ENCODE measurements around the gene SMPX. TPM values are rescaled to one million over a fixed set of nuclear protein-coding genes. Genes with fewer than 3 reads are reported as not detected.
A peak's percentile ranks its signal among the peaks of the same experiment; 100 is the strongest.

Gene SMPX
- polyA plus RNA-seq, 1 donor (not counting 4 experiments of a cell fraction or from before 2014, with no cell fraction given), result not detected

DNA sequence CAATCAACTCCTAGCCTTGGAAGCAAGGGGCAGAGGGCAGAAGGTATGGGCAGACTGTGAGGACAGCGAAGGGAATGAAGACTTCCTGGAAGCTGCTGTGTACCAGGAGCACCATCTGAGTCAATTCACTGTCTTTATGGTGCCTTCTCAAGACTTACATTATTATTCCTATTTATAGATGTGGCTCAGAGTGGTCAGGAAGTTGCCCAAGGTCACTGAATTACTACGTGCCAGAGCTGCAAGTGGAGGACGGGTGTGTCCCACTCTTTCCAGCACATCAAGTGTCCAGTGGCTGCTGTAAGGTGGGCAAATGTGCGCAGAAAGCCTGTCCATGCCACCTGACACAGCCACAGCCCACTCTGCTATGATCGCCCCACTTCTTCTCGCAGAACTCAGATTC, 32.0 kb downstream of the SMPX start:
- dilution Hi-C loops (cut with MboI; ENCODE audit: extremely low pct_ligation_motif_present, low sequenced_read_pairs), result no loop called here
- no peak overlapping the region for H3K4me3 ChIP-seq (ENCODE audit: control insufficient read depth in 2 of 3, extremely low read depth in 1 of 3, insufficient read depth in 2 of 3, low read depth in 1 of 3, low read length in 3 of 3)
- no peaks in the 10 kb centered on the region for H3K36me3 ChIP-seq (ENCODE audit: control insufficient read depth in 2 of 2, extremely low read depth in 1 of 2, insufficient read depth in 2 of 2, low read length in 2 of 2)
- H3K79me2 ChIP-seq (ENCODE audit: control insufficient read depth, insufficient read depth, low read length), result no peaks in the 10 kb centered on the region
- H3K27ac ChIP-seq (ENCODE audit: control insufficient read depth, insufficient read depth, low read length), result no peak overlapping the region
- no peak overlapping the region for H3K9ac ChIP-seq (ENCODE audit: control insufficient read depth, extremely low read depth, insufficient read depth, low read length)
- H3K4me1 ChIP-seq (ENCODE audit: control insufficient read depth, extremely low read depth, insufficient read depth, low read length), result no peaks in the 10 kb centered on the region
- no peaks in the 10 kb centered on the region for H3K27me3 ChIP-seq (ENCODE audit: control insufficient read depth, extremely low read depth, insufficient read depth, low read length)
- H3K9me3 ChIP-seq (ENCODE audit: control insufficient read depth, low read depth, low read length), result no peaks in the 10 kb centered on the region
- no peak for DNase-seq (ENCODE audit: low read depth, low spot score)
- no peak for TF ChIP-seq EZH2 (IDR thresholded peaks at IDR 0.05; ENCODE audit: low read length)
- TF ChIP-seq, protein P1, sequence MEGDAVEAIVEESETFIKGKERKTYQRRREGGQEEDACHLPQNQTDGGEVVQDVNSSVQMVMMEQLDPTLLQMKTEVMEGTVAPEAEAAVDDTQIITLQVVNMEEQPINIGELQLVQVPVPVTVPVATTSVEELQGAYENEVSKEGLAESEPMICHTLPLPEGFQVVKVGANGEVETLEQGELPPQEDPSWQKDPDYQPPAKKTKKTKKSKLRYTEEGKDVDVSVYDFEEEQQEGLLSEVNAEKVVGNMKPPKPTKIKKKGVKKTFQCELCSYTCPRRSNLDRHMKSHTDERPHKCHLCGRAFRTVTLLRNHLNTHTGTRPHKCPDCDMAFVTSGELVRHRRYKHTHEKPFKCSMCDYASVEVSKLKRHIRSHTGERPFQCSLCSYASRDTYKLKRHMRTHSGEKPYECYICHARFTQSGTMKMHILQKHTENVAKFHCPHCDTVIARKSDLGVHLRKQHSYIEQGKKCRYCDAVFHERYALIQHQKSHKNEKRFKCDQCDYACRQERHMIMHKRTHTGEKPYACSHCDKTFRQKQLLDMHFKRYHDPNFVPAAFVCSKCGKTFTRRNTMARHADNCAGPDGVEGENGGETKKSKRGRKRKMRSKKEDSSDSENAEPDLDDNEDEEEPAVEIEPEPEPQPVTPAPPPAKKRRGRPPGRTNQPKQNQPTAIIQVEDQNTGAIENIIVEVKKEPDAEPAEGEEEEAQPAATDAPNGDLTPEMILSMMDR (optimal IDR thresholded peaks at IDR 0.05 in 1 of 3, IDR thresholded peaks at IDR 0.05 in 1 of 3, conservative IDR thresholded peaks at IDR 0.05 in 1 of 3; ENCODE audit: extremely low read depth in 1 of 3, insufficient read depth in 2 of 3, low read length in 3 of 3), result no peak
- no peaks in the 10 kb centered on the region for H4K20me1 ChIP-seq (ENCODE audit: control insufficient read depth, extremely low read depth, insufficient read depth, low read length)
- no peaks in the 10 kb centered on the region for H3K9me1 ChIP-seq (ENCODE audit: control insufficient read depth, extremely low read depth, insufficient read depth, low read length)
- H2AFZ ChIP-seq (ENCODE audit: control insufficient read depth, low read length), result no peak overlapping the region
- H3K4me2 ChIP-seq (ENCODE audit: control insufficient read depth, extremely low read depth, insufficient read depth, low read depth, low read length), result no peak overlapping the region
- no peak for FAIRE-seq

DNA sequence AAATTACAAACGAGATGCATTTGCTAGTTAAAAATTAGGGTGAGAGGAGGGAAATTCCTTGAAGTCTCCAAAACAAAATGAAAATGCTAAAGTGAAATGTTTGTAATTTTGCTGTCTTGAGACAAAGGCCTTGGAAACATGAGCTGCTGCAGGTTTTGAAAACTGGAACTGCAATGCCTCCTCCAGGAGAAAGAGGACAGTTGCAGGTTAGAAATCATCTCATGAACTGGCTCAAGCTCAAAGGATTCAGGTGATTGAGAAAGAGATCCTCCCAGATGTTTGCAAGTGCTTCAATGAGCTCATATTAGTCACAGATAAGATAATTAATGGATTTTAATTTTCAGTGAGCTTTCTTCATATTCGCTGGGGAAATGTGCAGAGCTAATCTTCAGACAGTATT, 32.4 kb downstream of the SMPX start:
- FAIRE-seq (peak; percentile 23), DNase-seq (ENCODE audit: low read depth, low spot score) (no peak)
- no peak overlapping the region for H3K4me2 ChIP-seq (ENCODE audit: control insufficient read depth, extremely low read depth, insufficient read depth, low read depth, low read length)
- H3K9ac ChIP-seq (ENCODE audit: control insufficient read depth, extremely low read depth, insufficient read depth, low read length), result no peak overlapping the region
- H3K36me3 ChIP-seq (ENCODE audit: control insufficient read depth in 2 of 2, extremely low read depth in 1 of 2, insufficient read depth in 2 of 2, low read length in 2 of 2), result no peaks in the 10 kb centered on the region
- no peaks in the 10 kb centered on the region for H3K27me3 ChIP-seq (ENCODE audit: control insufficient read depth, extremely low read depth, insufficient read depth, low read length)
- H3K4me1 ChIP-seq (ENCODE audit: control insufficient read depth, extremely low read depth, insufficient read depth, low read length), result no peaks in the 10 kb centered on the region
- H4K20me1 ChIP-seq (ENCODE audit: control insufficient read depth, extremely low read depth, insufficient read depth, low read length), result no peaks in the 10 kb centered on the region
- no peak overlapping the region for H3K4me3 ChIP-seq (ENCODE audit: control insufficient read depth in 2 of 3, extremely low read depth in 1 of 3, insufficient read depth in 2 of 3, low read depth in 1 of 3, low read length in 3 of 3)
- H3K27ac ChIP-seq (ENCODE audit: control insufficient read depth, insufficient read depth, low read length), result no peak overlapping the region
- H3K79me2 ChIP-seq (ENCODE audit: control insufficient read depth, insufficient read depth, low read length), result no peaks in the 10 kb centered on the region
- dilution Hi-C loops (cut with MboI; ENCODE audit: extremely low pct_ligation_motif_present, low sequenced_read_pairs), result no loop called here
- TF ChIP-seq, protein P1 (optimal IDR thresholded peaks at IDR 0.05 in 1 of 3, IDR thresholded peaks at IDR 0.05 in 1 of 3, conservative IDR thresholded peaks at IDR 0.05 in 1 of 3; ENCODE audit: extremely low read depth in 1 of 3, insufficient read depth in 2 of 3, low read length in 3 of 3), result peak; percentile 46 to 59 (median 55)
- TF ChIP-seq EZH2 (IDR thresholded peaks at IDR 0.05; ENCODE audit: low read length), result no peak
- H3K9me3 ChIP-seq (ENCODE audit: control insufficient read depth, low read depth, low read length), result no peaks in the 10 kb centered on the region
- H3K9me1 ChIP-seq (ENCODE audit: control insufficient read depth, extremely low read depth, insufficient read depth, low read length), result no peaks in the 10 kb centered on the region
- no peak overlapping the region for H2AFZ ChIP-seq (ENCODE audit: control insufficient read depth, low read length)
